Forelimb muscle (tissue), 1 donor: ENCODE data around the gene TBCEL. TPM values are rescaled to one million over a fixed set of nuclear protein-coding genes. Genes with fewer than 3 reads are reported as not detected.
"Not testable (repeated sequence)": the region's sequence is repeated elsewhere in the genome, so short reads cannot be mapped to it uniquely, and the experiment has no call there.

Experiments
- DNase-seq: peaks from one replicate; pipeline ENCODE4 v3.0.0-alpha.2; 2013; ENCODE audit warnings: low read depth
- polyA plus RNA-seq: library from polyadenylated mRNA; unstranded; fragments of 120-200 nt; gene quantifications from one replicate; pipeline ENCODE4 v1.2.1, GENCODE V29; 2013; ENCODE audit not compliant: insufficient read length

TBCEL gene, protein sequence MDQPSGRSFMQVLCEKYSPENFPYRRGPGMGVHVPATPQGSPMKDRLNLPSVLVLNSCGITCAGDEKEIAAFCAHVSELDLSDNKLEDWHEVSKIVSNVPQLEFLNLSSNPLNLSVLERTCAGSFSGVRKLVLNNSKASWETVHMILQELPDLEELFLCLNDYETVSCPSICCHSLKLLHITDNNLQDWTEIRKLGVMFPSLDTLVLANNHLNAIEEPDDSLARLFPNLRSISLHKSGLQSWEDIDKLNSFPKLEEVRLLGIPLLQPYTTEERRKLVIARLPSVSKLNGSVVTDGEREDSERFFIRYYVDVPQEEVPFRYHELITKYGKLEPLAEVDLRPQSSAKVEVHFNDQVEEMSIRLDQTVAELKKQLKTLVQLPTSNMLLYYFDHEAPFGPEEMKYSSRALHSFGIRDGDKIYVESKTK
- polyA plus RNA-seq, result 12.9 TPM

DNA sequence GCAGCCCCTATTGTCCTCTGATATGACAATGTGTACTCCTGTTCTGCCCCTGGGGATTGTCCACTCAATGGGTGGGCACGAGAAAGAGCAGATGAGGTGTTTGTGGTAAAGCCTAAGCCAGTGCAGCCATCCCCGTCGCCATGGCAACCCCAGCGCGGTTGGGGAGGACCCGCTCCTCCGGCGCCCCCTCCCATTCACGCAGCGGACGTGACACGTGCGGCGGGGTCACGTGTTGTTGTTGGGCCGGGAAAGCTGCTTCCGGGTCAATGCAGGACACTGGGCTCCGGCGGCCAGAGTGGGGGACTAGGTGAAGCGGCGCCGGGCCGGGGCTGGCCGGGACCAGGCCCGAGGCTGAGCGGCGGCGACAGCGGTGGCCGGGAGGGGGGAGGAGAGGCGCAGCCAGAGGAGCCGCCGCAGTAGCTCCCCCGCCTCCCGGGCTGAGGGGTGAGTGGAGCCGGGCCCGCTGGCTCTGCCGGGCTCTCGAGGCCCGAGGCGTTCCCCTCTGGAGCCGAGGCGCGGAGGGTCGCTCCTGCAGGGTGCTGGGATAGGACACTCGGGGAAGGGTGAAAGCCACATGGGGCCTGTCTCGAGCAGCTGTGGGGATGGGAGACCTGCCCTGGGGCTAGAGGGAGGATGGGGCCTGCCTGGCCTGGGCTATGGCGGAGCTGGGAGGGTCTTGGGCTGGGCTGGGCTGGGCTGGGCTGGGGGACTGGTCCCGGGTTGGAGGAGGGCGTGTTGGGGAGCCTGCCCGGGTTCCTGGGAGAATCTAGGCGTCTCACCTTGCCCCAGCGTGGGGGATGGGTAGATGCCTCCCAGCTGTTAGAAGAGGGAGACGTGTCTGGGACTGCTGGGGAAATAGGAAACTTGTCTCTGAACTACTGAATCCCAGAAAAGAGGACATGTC lies at the start of gene TBCEL:
TBCEL (plus strand) TSS at position 255 of the 904 bp plus-strand sequence. CDS start 21,589 bp downstream, outside the sequence.
- DNase-seq, result peak; percentile 40

DNA sequence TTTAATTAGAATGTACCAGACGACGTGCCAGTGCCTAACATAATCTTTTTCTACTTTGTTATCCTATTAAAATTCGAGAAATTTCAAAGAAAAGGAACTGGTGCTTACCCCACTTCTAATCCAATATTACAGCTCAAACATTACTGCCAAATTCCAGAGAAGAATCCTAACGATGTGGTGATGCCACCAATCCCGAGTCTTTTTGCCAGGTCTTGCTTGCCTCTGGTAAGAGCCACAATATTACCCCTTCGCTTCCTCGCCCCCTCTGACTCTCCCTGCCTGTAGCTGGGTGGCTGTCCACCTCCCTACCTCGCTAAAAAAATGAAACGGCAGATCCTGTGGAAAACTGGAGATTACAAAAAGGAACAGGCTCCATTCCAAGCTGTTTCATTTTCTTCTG lies 49.4 kb upstream of the TBCEL start:
- no peak for DNase-seq

- DNase-seq, result no peak
Measured at GRCh38 chr11:120974965-120975364, 48.9 kb upstream of the TBCEL start.

DNA sequence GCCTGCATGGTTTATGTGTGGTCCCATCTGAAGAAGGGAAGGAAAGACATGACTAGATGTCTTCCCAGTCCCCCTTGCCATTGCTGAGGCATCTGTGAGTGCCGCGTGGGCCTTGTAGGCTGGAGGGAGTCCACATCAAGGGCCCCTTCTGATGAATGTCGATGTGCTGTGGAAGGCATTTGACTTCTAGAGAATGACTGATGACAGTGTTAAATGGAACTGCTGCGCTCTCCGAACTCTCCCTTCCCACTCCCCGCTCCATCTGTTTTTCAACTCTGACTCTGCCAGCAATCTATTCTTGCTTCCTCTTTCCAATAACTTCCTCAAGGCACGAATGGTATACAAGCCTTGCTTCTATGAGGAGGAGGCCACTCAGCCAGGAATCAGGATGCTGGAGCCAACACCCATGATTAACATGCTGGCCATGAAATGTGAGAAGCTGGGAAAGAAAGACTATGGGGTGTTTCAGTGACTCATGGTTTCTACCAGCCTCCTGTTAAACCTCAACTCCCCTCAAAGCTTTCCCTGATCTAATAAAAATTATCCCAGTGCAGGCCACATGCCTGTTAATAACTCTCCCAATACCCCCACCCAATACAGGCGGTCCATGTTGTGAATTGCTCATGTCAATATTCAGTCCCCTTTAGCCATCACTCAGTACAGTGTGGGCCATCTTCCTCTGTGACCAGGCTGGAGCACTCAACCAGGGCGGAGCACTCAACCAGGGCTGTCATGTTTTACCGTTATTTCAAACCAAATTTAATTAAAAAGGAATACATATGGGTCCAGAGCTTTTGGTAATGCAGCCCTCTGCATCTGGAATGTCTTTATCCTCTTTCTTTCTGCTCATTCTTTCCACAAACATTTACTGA lies 46.4 kb upstream of the TBCEL start:
- no peak for DNase-seq

DNA sequence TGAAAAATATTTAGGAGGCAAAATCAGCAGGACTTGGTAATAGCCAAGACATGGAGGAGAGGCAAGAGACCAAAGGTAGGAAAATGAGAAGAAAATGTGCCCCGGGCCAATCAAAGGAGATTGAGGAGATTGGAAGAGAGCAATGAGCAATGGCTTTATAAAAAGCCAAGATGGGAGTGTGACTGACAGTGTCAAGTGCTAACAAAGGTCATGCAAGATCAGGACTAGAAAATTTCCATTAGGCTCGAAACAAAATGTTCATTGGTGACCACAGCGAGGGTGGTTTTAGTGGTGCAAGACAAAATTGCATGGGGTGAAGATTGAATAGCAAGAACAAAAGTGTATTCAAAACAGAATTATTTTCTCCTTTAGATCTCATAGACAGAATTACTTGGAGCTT lies 45.2 kb upstream of the TBCEL start:
- no peak for DNase-seq

DNA sequence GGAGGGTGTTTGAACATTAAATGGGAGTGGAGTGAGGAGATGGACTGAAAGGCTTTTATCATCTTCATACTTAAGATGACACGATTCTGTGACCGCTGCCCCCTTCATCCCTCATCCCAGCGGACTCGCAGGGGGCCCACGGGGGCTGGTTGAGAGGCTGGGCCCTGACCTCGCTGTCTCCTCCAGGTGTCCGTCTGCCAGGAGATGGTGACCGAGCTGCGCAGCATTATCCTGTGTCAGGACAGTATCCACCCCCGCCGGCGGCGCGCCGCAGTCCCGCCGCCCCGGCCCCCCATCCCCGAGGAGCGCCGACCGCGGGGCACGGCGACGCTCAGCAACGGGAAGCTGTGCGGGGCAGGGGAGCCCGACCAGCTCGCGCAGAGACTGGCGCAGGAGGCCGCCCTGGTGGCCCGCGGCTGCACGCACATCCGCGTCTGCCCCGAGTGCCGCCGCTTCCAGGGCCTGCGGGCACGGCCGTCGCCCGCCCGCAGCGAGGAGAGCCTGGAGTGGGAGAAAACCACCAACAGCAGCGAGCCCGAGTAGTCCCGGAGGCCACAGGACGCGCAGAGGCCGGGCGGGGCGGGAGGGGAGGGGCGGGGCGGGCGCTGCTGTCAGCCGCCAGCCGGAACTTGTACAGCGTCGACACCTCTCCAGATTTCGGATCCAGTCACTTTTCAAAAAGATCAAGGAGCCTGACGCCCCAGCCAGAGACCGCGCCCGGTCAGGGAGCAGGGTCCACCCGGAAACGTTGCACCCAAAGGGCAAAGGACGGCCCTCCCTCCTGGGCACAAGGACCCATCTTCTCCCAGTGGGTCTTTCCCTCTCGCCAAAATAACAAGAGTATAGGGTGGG lies 38.0 kb upstream of the TBCEL start:
- DNase-seq, result no peak

DNA sequence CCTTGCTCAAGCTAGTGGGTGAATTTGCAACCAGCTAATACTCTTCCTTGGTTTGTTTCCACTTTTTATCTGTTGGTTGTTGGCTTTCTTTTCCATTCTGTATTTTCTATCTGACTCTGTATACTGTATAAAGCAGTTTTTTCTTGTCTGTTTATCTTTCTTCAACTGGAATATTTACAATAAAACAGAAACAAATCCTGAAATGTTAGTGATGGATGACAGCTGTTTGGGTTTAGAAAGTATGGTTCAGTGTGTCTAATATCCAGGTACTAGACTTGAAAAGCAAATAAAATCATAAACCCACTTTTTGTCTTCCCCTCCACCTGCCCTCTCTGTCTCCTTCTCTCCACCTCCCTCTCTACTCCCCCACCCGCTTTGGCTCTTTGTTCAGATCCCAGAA lies 35.3 kb upstream of the TBCEL start:
- no peak for DNase-seq

- no peak for DNase-seq
Measured at GRCh38 chr11:120991830-120992686, 31.8 kb upstream of the TBCEL start.

GRCh38 chr11:120994091-120994859 lies 29.6 kb upstream of the TBCEL start:
- DNase-seq, result no peak

DNA sequence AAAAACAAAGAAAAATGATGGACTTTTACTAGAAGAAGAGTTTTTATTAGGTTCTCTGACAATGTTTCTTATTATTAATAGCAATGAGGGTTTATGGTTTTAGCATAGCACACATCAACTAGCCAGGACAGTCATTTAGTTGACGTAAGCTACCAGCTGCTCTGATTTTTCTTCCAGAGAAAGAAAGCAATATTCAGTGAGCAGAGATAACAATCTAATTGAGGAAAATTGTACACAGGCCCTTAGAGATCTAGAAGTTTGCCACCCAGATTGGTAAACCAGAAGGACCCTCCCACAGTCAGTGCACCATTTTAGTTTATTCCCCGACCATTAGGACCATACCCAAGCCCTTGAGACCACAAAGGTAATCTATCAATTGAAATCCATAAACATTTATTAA lies 28.7 kb upstream of the TBCEL start:
- DNase-seq, result no peak

DNA sequence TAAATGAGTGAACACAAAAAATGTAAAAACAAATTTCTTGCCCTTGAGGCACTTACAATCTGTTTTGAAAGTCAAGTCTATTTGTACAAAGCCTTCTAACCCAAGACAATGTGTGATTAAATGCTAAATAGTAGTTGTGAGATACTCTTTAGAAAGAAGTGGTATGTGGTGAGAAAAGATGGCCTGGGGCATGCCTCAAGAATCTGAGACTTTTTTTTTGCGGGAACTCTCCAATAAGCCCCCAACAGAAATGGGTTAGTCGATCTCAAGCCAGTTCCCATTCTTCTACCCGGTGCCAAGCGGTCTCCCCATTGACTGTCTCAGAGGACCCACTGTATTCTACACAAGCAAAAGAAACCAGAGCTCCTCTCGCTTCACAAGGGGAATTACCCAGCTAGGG lies 26.9 kb upstream of the TBCEL start:
- no peak for DNase-seq

- DNase-seq, result no peak
Measured at GRCh38 chr11:120998581-120998980, 25.3 kb upstream of the TBCEL start.

DNA sequence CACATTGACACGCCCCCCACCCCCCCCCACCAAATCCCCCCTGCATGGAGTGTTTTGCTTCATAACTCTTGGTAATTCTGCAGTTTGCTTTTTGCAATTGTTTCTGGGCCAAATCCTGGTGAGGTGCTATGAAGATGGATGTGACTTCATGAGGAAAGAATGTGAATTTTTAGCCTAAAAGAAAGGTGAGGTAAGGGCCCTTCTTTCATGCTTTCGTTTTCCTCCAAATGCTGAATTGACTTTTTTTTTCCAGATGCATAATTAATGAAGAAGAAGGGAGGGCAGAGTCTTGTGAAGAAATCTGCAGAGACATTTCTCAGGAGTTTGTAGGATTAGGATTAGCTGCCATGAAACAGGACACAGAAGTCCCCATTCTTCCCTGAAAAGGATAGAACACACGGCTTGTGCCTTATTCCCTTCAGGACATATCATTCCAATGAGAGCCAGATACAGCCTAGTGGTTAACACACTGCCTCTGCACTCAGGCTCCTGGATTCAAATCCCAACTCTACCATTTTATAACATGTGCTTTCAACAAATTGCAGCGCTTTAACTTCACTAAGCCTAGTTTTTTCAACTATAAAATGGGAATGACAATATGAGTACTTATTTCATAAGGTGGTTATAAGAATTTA lies 19.6 kb upstream of the TBCEL start:
- no peak for DNase-seq

GRCh38 chr11:121006922-121007321 lies 17.0 kb upstream of the TBCEL start:
- DNase-seq, result no peak

GRCh38 chr11:121008551-121008950 lies 15.4 kb upstream of the TBCEL start:
- DNase-seq, result no peak

DNA sequence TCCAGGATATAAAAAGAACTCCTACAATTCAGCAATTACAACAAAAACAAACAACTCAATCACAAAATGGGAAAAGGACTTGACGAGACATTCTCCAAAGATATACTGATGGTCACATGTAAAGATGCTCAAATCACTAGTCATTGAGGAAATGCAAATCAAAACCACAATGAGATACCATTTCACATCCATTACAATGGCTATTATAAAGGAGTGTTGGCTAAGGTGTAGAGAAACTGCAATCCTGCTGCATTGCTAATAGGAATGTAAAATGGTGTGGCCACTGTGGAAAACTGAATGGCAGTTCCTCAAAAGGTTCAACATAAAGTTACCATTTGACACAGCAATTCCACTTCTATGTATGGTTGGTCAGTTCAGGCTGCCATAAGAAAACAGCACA lies 11.8 kb upstream of the TBCEL start:
- no peak for DNase-seq

DNA sequence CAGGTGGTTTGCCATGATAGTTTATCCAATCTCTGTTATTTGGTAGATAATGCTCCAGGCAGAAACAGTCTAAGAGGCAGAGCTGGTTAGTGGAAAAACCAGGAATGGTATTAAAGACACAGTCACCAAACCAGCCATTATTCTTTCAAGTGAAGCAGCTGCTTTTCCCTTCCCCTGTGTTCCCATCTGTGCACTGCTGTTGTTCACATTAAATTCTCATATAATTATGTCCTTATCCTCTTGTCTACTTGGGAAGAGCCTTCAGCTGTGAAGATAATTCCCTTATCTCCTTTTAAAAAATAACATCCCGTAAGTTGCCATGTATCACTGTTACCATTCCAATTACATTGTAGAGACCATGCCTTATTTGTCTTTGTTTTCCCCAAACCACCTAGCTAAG lies 5.2 kb upstream of the TBCEL start:
- DNase-seq, result no peak

- DNase-seq, result not testable (repeated sequence)
Measured at GRCh38 chr11:121021718-121022117, 2.2 kb upstream of the TBCEL start.

DNA sequence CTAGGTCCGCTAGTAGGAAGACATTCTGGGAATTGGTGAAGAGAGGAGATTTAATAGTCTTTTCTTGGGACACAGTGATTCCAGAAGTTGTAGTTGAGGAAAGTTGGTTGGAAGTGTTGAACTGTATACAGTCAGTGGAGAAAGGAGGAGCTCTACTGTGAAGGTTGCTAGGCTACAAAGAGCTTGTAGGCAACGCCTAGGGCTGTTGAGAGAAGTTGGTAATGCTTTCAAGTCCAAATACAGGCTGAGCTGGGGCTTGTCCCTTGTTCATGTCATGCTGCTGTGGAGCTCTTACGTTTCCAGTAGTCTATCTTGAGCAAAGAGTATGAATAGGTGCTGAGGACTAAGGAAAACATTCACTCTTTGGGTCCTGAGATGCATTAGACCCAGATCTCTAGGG lies 1.1 kb downstream of the TBCEL start:
- DNase-seq, result no peak
